Measurements from ENCODE around the gene EFCAB5.

EFCAB5 gene

GRCh38 chr17:30092886-30093285, 151.5 kb downstream of the EFCAB5 start:
- Histone ChIP-seq H3K27ac (ENCODE audit: low read depth, low read length) (no peak overlapping the region), H3K9me3 (ENCODE audit: control insufficient read depth in 1 of 2, low read length in 2 of 2) (no peaks in the 10 kb centered on the region), H3K27me3 (ENCODE audit: control insufficient read depth in 1 of 2, insufficient read depth in 2 of 2, low read length in 2 of 2) (peaks cover 0 to 5% of the 10 kb centered on the region in 2 donors), H3K9ac (ENCODE audit: low read depth in 1 of 2, low read length in 2 of 2) (no peak overlapping the region), H3K36me3 (ENCODE audit: control insufficient read depth in 1 of 2, insufficient read depth in 2 of 2, low read length in 2 of 2) (no peaks in the 10 kb centered on the region), H3K4me3 (ENCODE audit: low read depth in 1 of 2, low read length in 2 of 2) (no peak overlapping the region), H3K4me1 (ENCODE audit: control insufficient read depth in 1 of 2, insufficient read depth in 2 of 2, low read length in 2 of 2) (no peaks in the 10 kb centered on the region)

- Histone ChIP-seq H3K9ac (ENCODE audit: low read depth in 1 of 2, low read length in 2 of 2) (no peak overlapping the region), H3K9me3 (ENCODE audit: control insufficient read depth in 1 of 2, low read length in 2 of 2) (no peaks in the 10 kb centered on the region), H3K36me3 (ENCODE audit: control insufficient read depth in 1 of 2, insufficient read depth in 2 of 2, low read length in 2 of 2) (no peaks in the 10 kb centered on the region), H3K27ac (ENCODE audit: low read depth, low read length) (no peak overlapping the region), H3K4me1 (ENCODE audit: control insufficient read depth in 1 of 2, insufficient read depth in 2 of 2, low read length in 2 of 2) (no peaks in the 10 kb centered on the region), H3K4me3 (ENCODE audit: low read depth in 1 of 2, low read length in 2 of 2) (no peak overlapping the region), H3K27me3 (ENCODE audit: control insufficient read depth in 1 of 2, insufficient read depth in 2 of 2, low read length in 2 of 2) (peaks cover 0 to 5% of the 10 kb centered on the region in 2 donors)
Measured at GRCh38 chr17:30093463-30094147, 152.2 kb downstream of the EFCAB5 start.

- no peaks in the 10 kb centered on the region for H3K36me3 ChIP-seq (ENCODE audit: control insufficient read depth in 1 of 2, insufficient read depth in 2 of 2, low read length in 2 of 2)
- no peaks in the 10 kb centered on the region for H3K4me1 ChIP-seq (ENCODE audit: control insufficient read depth in 1 of 2, insufficient read depth in 2 of 2, low read length in 2 of 2)
- H3K27ac ChIP-seq (ENCODE audit: low read depth, low read length), result no peak overlapping the region
- no peak overlapping the region for H3K4me3 ChIP-seq (ENCODE audit: low read depth in 1 of 2, low read length in 2 of 2)
- no peak overlapping the region for H3K9ac ChIP-seq (ENCODE audit: low read depth in 1 of 2, low read length in 2 of 2)
- no peaks in the 10 kb centered on the region for H3K27me3 ChIP-seq (ENCODE audit: control insufficient read depth in 1 of 2, insufficient read depth in 2 of 2, low read length in 2 of 2)
- H3K9me3 ChIP-seq (ENCODE audit: control insufficient read depth in 1 of 2, low read length in 2 of 2), result no peaks in the 10 kb centered on the region
Measured at GRCh38 chr17:30095507-30096244, 154.2 kb downstream of the EFCAB5 start.

- Histone ChIP-seq H3K36me3 (ENCODE audit: control insufficient read depth in 1 of 2, insufficient read depth in 2 of 2, low read length in 2 of 2) (no peaks in the 10 kb centered on the region), H3K9me3 (ENCODE audit: control insufficient read depth in 1 of 2, low read length in 2 of 2) (no peaks in the 10 kb centered on the region), H3K27ac (ENCODE audit: low read depth, low read length) (no peak overlapping the region), H3K27me3 (ENCODE audit: control insufficient read depth in 1 of 2, insufficient read depth in 2 of 2, low read length in 2 of 2) (no peaks in the 10 kb centered on the region), H3K4me1 (ENCODE audit: control insufficient read depth in 1 of 2, insufficient read depth in 2 of 2, low read length in 2 of 2) (peaks cover 0 to 7% of the 10 kb centered on the region in 2 donors), H3K9ac (ENCODE audit: low read depth in 1 of 2, low read length in 2 of 2) (no peak overlapping the region), H3K4me3 (ENCODE audit: low read depth in 1 of 2, low read length in 2 of 2) (no peak overlapping the region)
Measured at GRCh38 chr17:30101686-30102390, 160.4 kb downstream of the EFCAB5 start.

DNA sequence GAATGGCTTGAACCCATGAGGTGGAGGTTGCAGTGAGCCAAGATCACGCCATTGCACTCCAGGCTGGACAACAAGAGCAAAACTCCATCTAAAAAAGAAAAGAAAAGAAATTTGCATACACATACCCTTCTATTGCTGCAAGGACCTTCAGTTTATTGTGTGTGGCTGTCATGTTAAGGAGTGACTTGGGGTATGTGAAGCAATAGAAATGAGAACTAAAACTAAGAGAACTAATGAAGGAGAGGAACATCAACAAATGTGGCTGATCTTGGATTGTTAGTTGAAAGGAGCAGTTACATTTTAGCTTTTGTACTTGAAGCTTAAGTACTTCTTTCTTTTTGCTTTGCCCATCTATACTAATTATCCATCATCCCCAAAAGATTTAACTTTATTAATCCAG, 162.5 kb downstream of the EFCAB5 start:
- H3K4me1 ChIP-seq (ENCODE audit: control insufficient read depth in 1 of 2, insufficient read depth in 2 of 2, low read length in 2 of 2), result peaks cover 0 to 7% of the 10 kb centered on the region in 2 donors
- H3K27me3 ChIP-seq (ENCODE audit: control insufficient read depth in 1 of 2, insufficient read depth in 2 of 2, low read length in 2 of 2), result no peaks in the 10 kb centered on the region
- H3K36me3 ChIP-seq (ENCODE audit: control insufficient read depth in 1 of 2, insufficient read depth in 2 of 2, low read length in 2 of 2), result no peaks in the 10 kb centered on the region
- H3K27ac ChIP-seq (ENCODE audit: low read depth, low read length), result no peak overlapping the region
- no peaks in the 10 kb centered on the region for H3K9me3 ChIP-seq (ENCODE audit: control insufficient read depth in 1 of 2, low read length in 2 of 2)
- H3K4me3 ChIP-seq (ENCODE audit: low read depth in 1 of 2, low read length in 2 of 2), result no peak overlapping the region
- no peak overlapping the region for H3K9ac ChIP-seq (ENCODE audit: low read depth in 1 of 2, low read length in 2 of 2)

GRCh38 chr17:30104575-30105339, 163.3 kb downstream of the EFCAB5 start:
- H3K4me3 ChIP-seq (ENCODE audit: low read depth in 1 of 2, low read length in 2 of 2), result peak overlapping the region; percentile 74 to 91
- H3K9ac ChIP-seq (ENCODE audit: low read depth in 1 of 2, low read length in 2 of 2), result peak overlapping the region; percentile 31 to 53
- H3K27me3 ChIP-seq (ENCODE audit: control insufficient read depth in 1 of 2, insufficient read depth in 2 of 2, low read length in 2 of 2), result no peaks in the 10 kb centered on the region
- H3K4me1 ChIP-seq (ENCODE audit: control insufficient read depth in 1 of 2, insufficient read depth in 2 of 2, low read length in 2 of 2), result peaks cover 0 to 7% of the 10 kb centered on the region in 2 donors
- no peaks in the 10 kb centered on the region for H3K9me3 ChIP-seq (ENCODE audit: control insufficient read depth in 1 of 2, low read length in 2 of 2)
- H3K27ac ChIP-seq (ENCODE audit: low read depth, low read length), result no peak overlapping the region
- no peaks in the 10 kb centered on the region for H3K36me3 ChIP-seq (ENCODE audit: control insufficient read depth in 1 of 2, insufficient read depth in 2 of 2, low read length in 2 of 2)

DNA sequence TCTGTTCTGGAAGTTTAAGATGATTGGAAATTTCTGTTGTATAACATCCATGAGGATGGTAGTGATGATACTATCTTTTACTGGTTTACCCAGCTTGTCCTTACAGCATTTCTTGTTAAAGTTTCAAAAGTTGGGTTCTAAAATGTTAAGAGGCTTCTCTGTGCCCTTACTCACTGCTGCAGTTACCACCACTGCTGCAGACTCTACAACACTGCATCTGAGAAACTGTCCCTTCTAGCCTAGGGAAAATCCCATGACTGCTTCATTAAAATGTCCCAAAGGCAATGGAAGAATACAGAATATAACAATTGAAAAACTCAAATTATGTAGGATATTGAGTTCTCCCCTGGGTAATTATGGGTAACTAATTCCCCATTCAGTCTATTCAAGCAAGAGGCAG, 171.4 kb downstream of the EFCAB5 start:
- Histone ChIP-seq H3K27ac (ENCODE audit: low read depth, low read length) (no peak overlapping the region), H3K27me3 (ENCODE audit: control insufficient read depth in 1 of 2, insufficient read depth in 2 of 2, low read length in 2 of 2) (no peaks in the 10 kb centered on the region), H3K4me3 (ENCODE audit: low read depth in 1 of 2, low read length in 2 of 2) (no peak overlapping the region), H3K9me3 (ENCODE audit: control insufficient read depth in 1 of 2, low read length in 2 of 2) (no peaks in the 10 kb centered on the region), H3K9ac (ENCODE audit: low read depth in 1 of 2, low read length in 2 of 2) (no peak overlapping the region), H3K36me3 (ENCODE audit: control insufficient read depth in 1 of 2, insufficient read depth in 2 of 2, low read length in 2 of 2) (no peaks in the 10 kb centered on the region), H3K4me1 (ENCODE audit: control insufficient read depth in 1 of 2, insufficient read depth in 2 of 2, low read length in 2 of 2) (peaks cover 4% of the 10 kb centered on the region in 2 donors)

GRCh38 chr17:30113213-30113612, 171.8 kb downstream of the EFCAB5 start:
- Histone ChIP-seq H3K27ac (ENCODE audit: low read depth, low read length) (no peak overlapping the region), H3K4me3 (ENCODE audit: low read depth in 1 of 2, low read length in 2 of 2) (no peak overlapping the region), H3K9me3 (ENCODE audit: control insufficient read depth in 1 of 2, low read length in 2 of 2) (no peaks in the 10 kb centered on the region), H3K9ac (ENCODE audit: low read depth in 1 of 2, low read length in 2 of 2) (no peak overlapping the region), H3K36me3 (ENCODE audit: control insufficient read depth in 1 of 2, insufficient read depth in 2 of 2, low read length in 2 of 2) (no peaks in the 10 kb centered on the region), H3K4me1 (ENCODE audit: control insufficient read depth in 1 of 2, insufficient read depth in 2 of 2, low read length in 2 of 2) (peaks cover 8% of the 10 kb centered on the region in 2 donors), H3K27me3 (ENCODE audit: control insufficient read depth in 1 of 2, insufficient read depth in 2 of 2, low read length in 2 of 2) (no peaks in the 10 kb centered on the region)

GRCh38 chr17:30116345-30116660, 174.9 kb downstream of the EFCAB5 start:
- Histone ChIP-seq H3K9me3 (ENCODE audit: control insufficient read depth in 1 of 2, low read length in 2 of 2) (no peaks in the 10 kb centered on the region), H3K27ac (ENCODE audit: low read depth, low read length) (peak overlapping the region; percentile 97), H3K27me3 (ENCODE audit: control insufficient read depth in 1 of 2, insufficient read depth in 2 of 2, low read length in 2 of 2) (no peaks in the 10 kb centered on the region), H3K9ac (ENCODE audit: low read depth in 1 of 2, low read length in 2 of 2) (peak overlapping the region; percentile 81 to 100), H3K4me3 (ENCODE audit: low read depth in 1 of 2, low read length in 2 of 2) (peak overlapping the region; percentile 95 to 96), H3K36me3 (ENCODE audit: control insufficient read depth in 1 of 2, insufficient read depth in 2 of 2, low read length in 2 of 2) (peaks cover 0 to 6% of the 10 kb centered on the region in 2 donors), H3K4me1 (ENCODE audit: control insufficient read depth in 1 of 2, insufficient read depth in 2 of 2, low read length in 2 of 2) (peaks cover 8 to 10% of the 10 kb centered on the region in 2 donors)

Data from duodenal mucosa (tissue), 2 donors.